SW480 (cell line): Measurements from ENCODE around the gene STARD6.
"Not testable (repeated sequence)": the region's sequence is repeated elsewhere in the genome, so short reads cannot be mapped to it uniquely, and the experiment has no call there.

Source experiments
- DNase-seq: peaks from one replicate; pipeline ENCODE4 v3.0.0-alpha.2; 2016; ENCODE audit warnings: low spot score

The STARD6 gene

GRCh38 chr18:54357660-54358494 lies at the start of gene STARD6, which contains the start of gene C18orf54:
TSS of gene STARD6 (minus strand) at chr18:54357858. CDS start at chr18:54354573, 3,285 bp downstream.
TSS of gene C18orf54 (plus strand) at chr18:54357906. CDS start at chr18:54360573, 2,667 bp downstream.
- DNase-seq: peak; percentile 75

- no peak for DNase-seq
Measured at GRCh38 chr18:54405290-54405689, 47.6 kb upstream of the STARD6 start.

- no peak for DNase-seq
Measured at GRCh38 chr18:54396760-54397159, 39.1 kb upstream of the STARD6 start.

GRCh38 chr18:54393648-54394294 lies 36.1 kb upstream of the STARD6 start:
- no peak for DNase-seq

GRCh38 chr18:54392543-54393023 lies 34.9 kb upstream of the STARD6 start:
- peak; percentile 46 for DNase-seq

GRCh38 chr18:54390838-54391237 lies 33.2 kb upstream of the STARD6 start:
- DNase-seq: no peak

- no peak for DNase-seq
Measured at GRCh38 chr18:54389143-54389505, 31.5 kb upstream of the STARD6 start.

GRCh38 chr18:54388203-54389142 lies 30.8 kb upstream of the STARD6 start:
- DNase-seq: peak; percentile 72

- DNase-seq: no peak
Measured at GRCh38 chr18:54387631-54388030, 30.0 kb upstream of the STARD6 start.

- not testable (repeated sequence) for DNase-seq
Measured at GRCh38 chr18:54386800-54387495, 29.3 kb upstream of the STARD6 start.

- DNase-seq: no peak
Measured at GRCh38 chr18:54386043-54386442, 28.4 kb upstream of the STARD6 start.

- DNase-seq: no peak
Measured at GRCh38 chr18:54382733-54383252, 25.1 kb upstream of the STARD6 start.

- peak; percentile 0 for DNase-seq
Measured at GRCh38 chr18:54382076-54382475, 24.4 kb upstream of the STARD6 start.

GRCh38 chr18:54381640-54382039 lies 24.0 kb upstream of the STARD6 start:
- DNase-seq: no peak

GRCh38 chr18:54378057-54378456 lies 20.4 kb upstream of the STARD6 start:
- no peak for DNase-seq

- no peak for DNase-seq
Measured at GRCh38 chr18:54360406-54360805, 2.7 kb upstream of the STARD6 start.

- no peak for DNase-seq
Measured at GRCh38 chr18:54359233-54359632, 1.6 kb upstream of the STARD6 start.

GRCh38 chr18:54358495-54359040 lies 910 bp upstream of the STARD6 start:
- DNase-seq: peak; percentile 10

GRCh38 chr18:54357082-54357659 lies 487 bp downstream of the STARD6 start:
- DNase-seq: no peak

GRCh38 chr18:54351186-54351585 lies 6.5 kb downstream of the STARD6 start:
- DNase-seq: no peak

- no peak for DNase-seq
Measured at GRCh38 chr18:54338230-54338629, 19.4 kb downstream of the STARD6 start.
